HG03060 (cell line): ENCODE results near the gene TBC1D14.

Experiments
- ATAC-seq: cut with Tn5 transposase; IDR thresholded peaks from one replicate; pipeline ENCODE4 v1.9.1; 2021; ENCODE audit warnings: low read depth, moderate number of reproducible peaks; ENCODE audit not compliant: unreplicated experiment

Gene TBC1D14

GRCh38 chr4:6944301-6945051 lies 34.9 kb downstream of the TBC1D14 start:
- ATAC-seq: no peak

- no peak for ATAC-seq
Measured at GRCh38 chr4:6945052-6945409, 35.4 kb downstream of the TBC1D14 start.

GRCh38 chr4:6946497-6946896 lies 36.9 kb downstream of the TBC1D14 start:
- no peak for ATAC-seq

GRCh38 chr4:6948134-6948460 lies 38.5 kb downstream of the TBC1D14 start:
- no peak for ATAC-seq

- no peak for ATAC-seq
Measured at GRCh38 chr4:6951880-6952381, 42.3 kb downstream of the TBC1D14 start.

- no peak for ATAC-seq
Measured at GRCh38 chr4:6953751-6954380, 44.2 kb downstream of the TBC1D14 start.

- no peak for ATAC-seq
Measured at GRCh38 chr4:6955261-6955911, 45.8 kb downstream of the TBC1D14 start.

- no peak for ATAC-seq
Measured at GRCh38 chr4:6956087-6956433, 46.4 kb downstream of the TBC1D14 start.

GRCh38 chr4:6956434-6957147 lies 47.0 kb downstream of the TBC1D14 start:
- ATAC-seq: no peak

- ATAC-seq: no peak
Measured at GRCh38 chr4:6957148-6957520, 47.5 kb downstream of the TBC1D14 start.

GRCh38 chr4:6957994-6958393 lies 48.4 kb downstream of the TBC1D14 start:
- no peak for ATAC-seq

GRCh38 chr4:6959261-6959660 lies 49.6 kb downstream of the TBC1D14 start:
- no peak for ATAC-seq

GRCh38 chr4:6960154-6960553 lies 50.5 kb downstream of the TBC1D14 start:
- no peak for ATAC-seq

- no peak for ATAC-seq
Measured at GRCh38 chr4:6960628-6961412, 51.2 kb downstream of the TBC1D14 start.

- ATAC-seq: no peak
Measured at GRCh38 chr4:6961496-6962210, 52.0 kb downstream of the TBC1D14 start.

- ATAC-seq: no peak
Measured at GRCh38 chr4:6962211-6963041, 52.8 kb downstream of the TBC1D14 start.

- no peak for ATAC-seq
Measured at GRCh38 chr4:6963139-6963611, 53.5 kb downstream of the TBC1D14 start.

- no peak for ATAC-seq
Measured at GRCh38 chr4:6964858-6965257, 55.2 kb downstream of the TBC1D14 start.

- no peak for ATAC-seq
Measured at GRCh38 chr4:6965329-6965728, 55.7 kb downstream of the TBC1D14 start.
